PC-3 (cell line): ENCODE results near the gene CSNK1D.
"Not testable (repeated sequence)": the region's sequence is repeated elsewhere in the genome, so short reads cannot be mapped to it uniquely, and the experiment has no call there.

ENCODE experiments used
- CTCF ChIP-seq: fragments of 300-600 bp; sonication (generic); conservative IDR thresholded peaks from 2 replicates; pipeline ENCODE4 v1.5.1; 2017; ENCODE audit warnings: antibody characterized with exemption, low read depth, mild to moderate bottlenecking, low read length
- EZH2 ChIP-seq: fragments of 300-600 bp; sonication (generic); IDR thresholded peaks from one replicate; pipeline ENCODE4 v1.6.1; 2017; ENCODE audit warnings: antibody characterized with exemption, mild to moderate bottlenecking, low read length; ENCODE audit not compliant: unreplicated experiment
- EZH2phosphoT487 ChIP-seq: fragments of 300-600 bp; sonication (generic); IDR thresholded peaks from 2 replicates; pipeline ENCODE4 v1.6.1; 2018; ENCODE audit warnings: mild to moderate bottlenecking, antibody characterized with exemption, low read length, borderline replicate concordance

GRCh38 chr17:82193050-82193449, 80.5 kb downstream of the CSNK1D start:
- TF ChIP-seq CTCF, EZH2, EZH2phosphoT487: not testable (repeated sequence)
